IMR-90 (cell line): ENCODE results near the gene IFNL1. TPM values are rescaled to one million over a fixed set of nuclear protein-coding genes. Genes with fewer than 3 reads are reported as not detected.

Source experiments
- ATAC-seq: fragments of 200-7000 bp; cut with Tn5 transposase; 2 replicates; pipeline ENCODE4 v1.9.1; 2020; ENCODE audit warnings: low read depth, mild to moderate bottlenecking, moderate library complexity
- BruUV-seq: library from RNA; stranded (reverse); fragments of 400-500 nt; replicated peaks from 2 replicates; lab custom pipeline; 2021; lab: Mats Ljungman, UMichigan
- CTCF ChIA-PET: fragments of 300-600 bp; formaldehyde crosslinking; extraction: SDS; loops from one replicate; lab custom pipeline; 2021; ENCODE audit warnings: antibody characterized with exemption; lab: Yijun Ruan, JAX
- POLR2A ChIA-PET: fragments of 300-600 bp; sonication (Branson Sonifier 250); formaldehyde crosslinking; loops from one replicate; lab custom pipeline; 2022; ENCODE audit warnings: antibody characterized with exemption; ENCODE audit not compliant: unreplicated experiment; lab: Charles Lee
- DNase-seq: peaks from one replicate; pipeline ENCODE4 v3.0.0; 2013
- H2AFZ ChIP-seq: replicated peaks from 2 replicates; pipeline ENCODE3; 2013; ENCODE audit warnings: low read length, mild to moderate bottlenecking; ENCODE audit not compliant: poor library complexity
- H2AK5ac ChIP-seq: 2 replicates; pipeline ENCODE4 v1.6.1; 2013; ENCODE audit warnings: low read depth, low read length, inconsistent platforms
- H2AK9ac ChIP-seq: replicated peaks from 2 replicates; pipeline ENCODE3; 2013; ENCODE audit warnings: mild to moderate bottlenecking, low read depth, low read length, moderate library complexity; ENCODE audit not compliant: poor library complexity
- H2BK120ac ChIP-seq: 2 replicates; pipeline ENCODE4 v1.6.1; 2013; ENCODE audit warnings: low read depth, low read length, inconsistent platforms
- H2BK15ac ChIP-seq: 3 replicates; pipeline ENCODE4 v1.6.1; 2013; ENCODE audit warnings: low read depth, low read length, inconsistent platforms
- H2BK20ac ChIP-seq: 2 replicates; pipeline ENCODE4 v1.6.1; 2013; ENCODE audit warnings: low read depth, mild to moderate bottlenecking, inconsistent platforms, low read length, moderate library complexity
- H2BK5ac ChIP-seq: 2 replicates; pipeline ENCODE4 v1.6.1; 2013; ENCODE audit warnings: mild to moderate bottlenecking, low read depth, low read length, inconsistent platforms; ENCODE audit not compliant: poor library complexity, severe bottlenecking
- H3K14ac ChIP-seq: replicated peaks from 2 replicates; pipeline ENCODE4 v1.6.1; 2013; ENCODE audit warnings: low read depth, low read length, inconsistent platforms
- H3K18ac ChIP-seq: 2 replicates; pipeline ENCODE4 v1.6.1; 2013; ENCODE audit warnings: low read depth, low read length, control low read depth
- H3K23ac ChIP-seq: 2 replicates; pipeline ENCODE4 v1.6.1; 2013; ENCODE audit warnings: low read depth, low read length, inconsistent platforms
- H3K27ac ChIP-seq: 2 replicates; pipeline ENCODE4 v1.5.1; 2013; ENCODE audit warnings: mild to moderate bottlenecking, control low read depth, low read length; ENCODE audit not compliant: insufficient read depth
- H3K27me3 ChIP-seq: 2 replicates; pipeline ENCODE4 v1.6.1; 2013; ENCODE audit warnings: low read length; ENCODE audit not compliant: control insufficient read depth, insufficient read depth
- H3K36me3 ChIP-seq: 2 replicates; pipeline ENCODE4 v1.6.1; 2013; ENCODE audit warnings: low read length, mixed read lengths; ENCODE audit not compliant: control insufficient read depth, insufficient read depth
- H3K4ac ChIP-seq: 2 replicates; pipeline ENCODE4 v1.6.1; 2013; ENCODE audit warnings: low read depth, low read length, inconsistent platforms
- H3K4me1 ChIP-seq: 2 replicates; pipeline ENCODE4 v1.6.1; 2013; ENCODE audit warnings: low read length, mixed read lengths; ENCODE audit not compliant: control insufficient read depth, insufficient read depth
- H3K4me2 ChIP-seq: 2 replicates; pipeline ENCODE4 v1.6.1; 2013; ENCODE audit warnings: low read depth, mild to moderate bottlenecking, control low read depth, low read length, moderate library complexity
- H3K4me3 ChIP-seq: 2 replicates; pipeline ENCODE4 v1.5.1; 2013; ENCODE audit warnings: low read depth, mild to moderate bottlenecking, control low read depth, low read length, moderate library complexity; ENCODE audit not compliant: insufficient read depth
- H3K56ac ChIP-seq: 2 replicates; pipeline ENCODE4 v1.6.1; 2013; ENCODE audit warnings: low read length, inconsistent platforms; ENCODE audit not compliant: insufficient read depth; ENCODE audit errors: extremely low read depth
- H3K79me1 ChIP-seq, 2 experiments: 2 replicates each; pipeline ENCODE4 v1.6.1; 2013; ENCODE audit warnings: low read length in 2 of 2, inconsistent platforms in 1 of 2, low read depth in 1 of 2
- H3K9ac ChIP-seq: 2 replicates; pipeline ENCODE4 v1.6.1; 2013; ENCODE audit warnings: low read depth, low read length, control low read depth
- H3K9me1 ChIP-seq: 2 replicates; pipeline ENCODE4 v1.6.1; 2013; ENCODE audit warnings: low read length, inconsistent platforms; ENCODE audit not compliant: insufficient read depth
- H3K9me3 ChIP-seq: 2 replicates; pipeline ENCODE4 v1.6.1; 2013; ENCODE audit warnings: low read length; ENCODE audit not compliant: control insufficient read depth, insufficient read depth
- H4K20me1 ChIP-seq: 2 replicates; pipeline ENCODE4 v1.6.1; 2013; ENCODE audit warnings: low read length, inconsistent platforms; ENCODE audit not compliant: insufficient read depth
- H4K5ac ChIP-seq: 2 replicates; pipeline ENCODE4 v1.6.1; 2013; ENCODE audit warnings: mild to moderate bottlenecking, low read depth, low read length, control low read depth
- H4K8ac ChIP-seq, 2 experiments: 2 replicates each; pipeline ENCODE4 v1.6.1; 2013; ENCODE audit warnings: low read depth in 2 of 2, low read length in 2 of 2, control low read depth in 1 of 2, inconsistent platforms in 1 of 2
- H4K91ac ChIP-seq: 2 replicates; pipeline ENCODE4 v1.6.1; 2013; ENCODE audit warnings: low read depth, low read length, inconsistent platforms; ENCODE audit not compliant: insufficient read depth
- BHLHE40 ChIP-seq: fragments of 150-350 bp; IDR thresholded peaks from 2 replicates; pipeline ENCODE4 v1.6.1; 2016; ENCODE audit warnings: mild to moderate bottlenecking, low read depth, low read length
- CEBPB ChIP-seq: IDR thresholded peaks from 2 replicates; pipeline ENCODE4 v1.6.1; 2012; ENCODE audit warnings: low read depth, low read length, improper control_type of control experiment
- CHD1 ChIP-seq: IDR thresholded peaks from 2 replicates; pipeline ENCODE4 v1.6.1; 2012; ENCODE audit warnings: low read depth, low read length, improper control_type of control experiment
- ELK1 ChIP-seq: fragments of 150-350 bp; IDR thresholded peaks from 2 replicates; pipeline ENCODE4 v1.6.1; 2016; ENCODE audit warnings: low read depth, mild to moderate bottlenecking, low read length, moderate library complexity, borderline replicate concordance
- MAFK ChIP-seq: IDR thresholded peaks from 2 replicates; pipeline ENCODE4 v1.6.1; 2012; ENCODE audit warnings: low read depth, low read length, improper control_type of control experiment
- MAZ ChIP-seq: IDR thresholded peaks from 2 replicates; pipeline ENCODE4 v1.6.1; 2012; ENCODE audit warnings: low read depth, mild to moderate bottlenecking, low read length, improper control_type of control experiment, moderate library complexity, borderline replicate concordance
- MXI1 ChIP-seq: IDR thresholded peaks from 2 replicates; pipeline ENCODE4 v1.6.1; 2012; ENCODE audit warnings: low read depth, mild to moderate bottlenecking, low read length, moderate library complexity, borderline replicate concordance
- POLR2A ChIP-seq: IDR thresholded peaks from 2 replicates; pipeline ENCODE4 v1.6.1; 2012; ENCODE audit warnings: mild to moderate bottlenecking, low read depth, low read length
- RAD21 ChIP-seq: IDR thresholded peaks from 2 replicates; pipeline ENCODE4 v1.6.1; 2012; ENCODE audit warnings: low read length, improper control_type of control experiment
- RCOR1 ChIP-seq: IDR thresholded peaks from 2 replicates; pipeline ENCODE4 v1.6.1; 2012; ENCODE audit warnings: mild to moderate bottlenecking, low read length, improper control_type of control experiment; ENCODE audit not compliant: insufficient replicate concordance
- RFX5 ChIP-seq: IDR thresholded peaks from 2 replicates; pipeline ENCODE4 v1.8.0; 2012; ENCODE audit warnings: low read depth, mild to moderate bottlenecking, low read length, moderate library complexity
- SMC3 ChIP-seq: fragments of 150-350 bp; IDR thresholded peaks from 2 replicates; pipeline ENCODE4 v1.6.1; 2016; ENCODE audit warnings: low read depth, mild to moderate bottlenecking, antibody characterized with exemption, low read length, moderate library complexity
- WGBS, 2 experiments: methylation state at CpG; one replicate each; pipeline versions ENCODE4 v1.1.5 to v1.1.7; 2013; ENCODE audit warnings: missing lambda C conversion rate in 2 of 2; ENCODE audit not compliant: insufficient read length in 1 of 2; ENCODE audit errors: extremely low coverage in 2 of 2; 5-methylcytosine and 5-hydroxymethylcytosine counted together
- dilution Hi-C: fragments of 300-500 bp; cut with HindIII; formaldehyde crosslinking; loops from one replicate; pipeline ENCODE4 v1.14.3; 2018; ENCODE audit warnings: low sequenced_read_pairs; ENCODE audit not compliant: unreplicated experiment
- in situ Hi-C: fragments of 300-500 bp; cut with MboI; formaldehyde crosslinking; loops from 3 replicates; pipeline ENCODE4 v1.14.3; 2019; ENCODE audit warnings: low sequenced_read_pairs, inconsistent platforms, mixed read lengths
- intact Hi-C: fragments of 100-400 bp; cut with micrococcal nuclease; formaldehyde crosslinking; loops from 2 replicates; pipeline ENCODE4 v1.10.0; 2022
- polyA plus RNA-seq, 3 experiments: library from polyadenylated mRNA; depleted of rRNA; stranded (reverse); fragments of >200 nt; gene quantifications; 2 replicates each; pipeline ENCODE4 v1.2.3, GENCODE V29; 2012; ENCODE audit warnings: low replicate concordance in 1 of 3
- total RNA-seq: library from RNA; depleted of rRNA; stranded (reverse); fragments of >200 nt; gene quantifications from 2 replicates; pipeline ENCODE4 v1.2.3, GENCODE V29; 2012
- TF ChIP-seq, protein P1 (sequence below): fragments of 150-350 bp; IDR thresholded peaks from 2 replicates; pipeline ENCODE4 v1.6.1; 2017; ENCODE audit warnings: mild to moderate bottlenecking, antibody characterized with exemption, low read length, low read depth

IFNL1 gene
- total and polyA plus RNA-seq, 2 of the 4 experiments (the other 2 are of a cell fraction): not detected

DNA sequence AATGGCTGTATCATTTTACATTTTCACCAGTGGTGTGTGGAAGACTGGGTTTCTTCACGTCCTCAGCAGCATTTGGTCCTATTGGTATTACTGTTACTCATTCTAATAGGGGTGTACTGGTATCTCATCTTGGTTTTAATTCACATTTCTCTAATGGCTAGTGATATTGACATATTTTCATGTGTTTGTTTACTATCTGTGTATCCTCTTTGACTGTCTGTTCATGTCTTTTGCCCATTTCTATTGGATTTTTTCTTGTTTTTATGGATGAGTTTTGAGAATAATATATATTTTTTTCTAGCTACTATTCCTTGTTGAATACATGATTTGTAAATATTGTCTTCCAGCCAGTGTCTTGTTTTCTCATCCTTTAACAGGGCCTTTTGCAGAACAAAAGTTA is 14.2 kb upstream of the IFNL1 start:
- no TSS peak for BruUV-seq
- Histone ChIP-seq H3K18ac (no peak overlapping the region), H2AFZ (no peak overlapping the region), H3K4ac (no peak overlapping the region), H4K5ac (no peak overlapping the region), H2AK5ac (no peak overlapping the region), H4K91ac (no peak overlapping the region), H3K9me3 (no peaks in the 10 kb centered on the region; the same call in 1 of the 2 replicates), H4K8ac (no peak overlapping the region), H3K14ac (no peak overlapping the region), H3K4me1 (no peaks in the 10 kb centered on the region), H3K23ac (no peak overlapping the region), H2AK9ac (no peak overlapping the region), H4K20me1 (no peaks in the 10 kb centered on the region), H2BK120ac (no peak overlapping the region), H3K56ac (no peak overlapping the region), H3K27ac (no peak overlapping the region), H3K36me3 (no peaks in the 10 kb centered on the region), H2BK20ac (no peak overlapping the region), H3K9ac (no peak overlapping the region), H2BK15ac (no peak overlapping the region), H3K9me1 (no peaks in the 10 kb centered on the region), H3K4me2 (no peak overlapping the region), H2BK5ac (no peak overlapping the region), H3K4me3 (no peak overlapping the region), H3K79me1 (no peaks in the 10 kb centered on the region), H3K27me3 (peaks cover 8% of the 10 kb centered on the region)
- CTCF ChIA-PET: no interaction called here
- dilution Hi-C loops: no loop called here
- TF ChIP-seq, protein P1, sequence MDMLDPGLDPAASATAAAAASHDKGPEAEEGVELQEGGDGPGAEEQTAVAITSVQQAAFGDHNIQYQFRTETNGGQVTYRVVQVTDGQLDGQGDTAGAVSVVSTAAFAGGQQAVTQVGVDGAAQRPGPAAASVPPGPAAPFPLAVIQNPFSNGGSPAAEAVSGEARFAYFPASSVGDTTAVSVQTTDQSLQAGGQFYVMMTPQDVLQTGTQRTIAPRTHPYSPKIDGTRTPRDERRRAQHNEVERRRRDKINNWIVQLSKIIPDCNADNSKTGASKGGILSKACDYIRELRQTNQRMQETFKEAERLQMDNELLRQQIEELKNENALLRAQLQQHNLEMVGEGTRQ: no peak
- no peak for TF ChIP-seq MXI1
- no peak for TF ChIP-seq CHD1
- TF ChIP-seq RAD21: no peak
- TF ChIP-seq CEBPB: no peak
- no peak for TF ChIP-seq RFX5
- no peak for TF ChIP-seq MAFK
- TF ChIP-seq MAZ: no peak
- TF ChIP-seq RCOR1: no peak
- no peak for TF ChIP-seq BHLHE40
- no peak for TF ChIP-seq ELK1
- no peak for TF ChIP-seq SMC3
- no peak for TF ChIP-seq POLR2A
- in situ Hi-C loops: no loop called here
- no CpG with 5 or more reads among the region's 1 CpG for WGBS, 2 experiments
- ATAC-seq (no peak), DNase-seq (no peak)
- intact Hi-C loops: loop anchor here (10.0 kb wide), 1 partner anchor 67 kb away; no protein-coding TSS in a partner anchor
- POLR2A ChIA-PET: no interaction called here
